Activated CD8-positive, alpha-beta memory T cell treated with anti-CD3 and anti-CD28 coated beads, Interleukin-2, amount 50 U/mL, for 24 hours (primary cell): ENCODE measurements around the gene MAPK1IP1L.

Experiments
- DNase-seq: peaks from one replicate; pipeline ENCODE4 v3.0.0-alpha.2; 2020; ENCODE audit errors: extremely low read depth

MAPK1IP1L gene

GRCh38 chr14:55097881-55098560 lies 46.6 kb downstream of the MAPK1IP1L start:
- DNase-seq, result no peak

- no peak for DNase-seq
Observed at GRCh38 chr14:55098561-55098898, 47.1 kb downstream of the MAPK1IP1L start.

GRCh38 chr14:55099756-55100155 lies 48.3 kb downstream of the MAPK1IP1L start:
- DNase-seq, result no peak

GRCh38 chr14:55101698-55102097 lies 50.3 kb downstream of the MAPK1IP1L start:
- no peak for DNase-seq

- DNase-seq, result no peak
Observed at GRCh38 chr14:55102141-55102621, 50.7 kb downstream of the MAPK1IP1L start.

- DNase-seq, result no peak
Observed at GRCh38 chr14:55103005-55103640, 51.7 kb downstream of the MAPK1IP1L start.

GRCh38 chr14:55103971-55104954 lies 52.8 kb downstream of the MAPK1IP1L start:
- no peak for DNase-seq

- no peak for DNase-seq
Observed at GRCh38 chr14:55105991-55106390, 54.5 kb downstream of the MAPK1IP1L start.

GRCh38 chr14:55107766-55108554 lies 56.5 kb downstream of the MAPK1IP1L start:
- no peak for DNase-seq

GRCh38 chr14:55109836-55110235 lies 58.4 kb downstream of the MAPK1IP1L start:
- DNase-seq, result no peak

- no peak for DNase-seq
Observed at GRCh38 chr14:55111122-55111708, 59.8 kb downstream of the MAPK1IP1L start.

GRCh38 chr14:55114720-55115119 lies 63.3 kb downstream of the MAPK1IP1L start:
- DNase-seq, result no peak

GRCh38 chr14:55115460-55115859 lies 64.0 kb downstream of the MAPK1IP1L start:
- no peak for DNase-seq

GRCh38 chr14:55115861-55116245 lies 64.4 kb downstream of the MAPK1IP1L start:
- DNase-seq, result no peak

GRCh38 chr14:55116246-55117030 lies 65.0 kb downstream of the MAPK1IP1L start:
- DNase-seq, result no peak

GRCh38 chr14:55117803-55118441 lies 66.5 kb downstream of the MAPK1IP1L start:
- no peak for DNase-seq

GRCh38 chr14:55118761-55119160 lies 67.3 kb downstream of the MAPK1IP1L start:
- no peak for DNase-seq
